ENCODE measurements around the gene MED8.
A peak's percentile ranks its signal among the peaks of the same experiment; 100 is the strongest.
"Not testable (repeated sequence)": the region's sequence is repeated elsewhere in the genome, so short reads cannot be mapped to it uniquely, and the experiment has no call there.

MED8 gene

GRCh38 chr1:43422995-43423671 lies 33.5 kb upstream of the MED8 start:
- DNase-seq (ENCODE audit: low read depth in 1 of 2, low spot score in 1 of 2): no peak

- no peak for DNase-seq (ENCODE audit: low read depth in 1 of 2, low spot score in 1 of 2)
These were observed 32.6 kb upstream of the MED8 start for GRCh38 chr1:43421976-43422750.

GRCh38 chr1:43421396-43421795 lies 31.8 kb upstream of the MED8 start:
- no peak for DNase-seq (ENCODE audit: low read depth in 1 of 2, low spot score in 1 of 2)

- DNase-seq (ENCODE audit: low read depth in 1 of 2, low spot score in 1 of 2): no peak
These were observed 31.3 kb upstream of the MED8 start for GRCh38 chr1:43420874-43421273.

- no peak for DNase-seq (ENCODE audit: low read depth in 1 of 2, low spot score in 1 of 2)
These were observed 30.2 kb upstream of the MED8 start for GRCh38 chr1:43419627-43420425.

GRCh38 chr1:43418858-43419257 lies 29.3 kb upstream of the MED8 start:
- no peak for DNase-seq (ENCODE audit: low read depth in 1 of 2, low spot score in 1 of 2)

- no peak for DNase-seq (ENCODE audit: low read depth in 1 of 2, low spot score in 1 of 2)
These were observed 26.3 kb upstream of the MED8 start for GRCh38 chr1:43415901-43416300.

- DNase-seq (ENCODE audit: low read depth in 1 of 2, low spot score in 1 of 2): peak; percentile 31 to 45
These were observed 25.1 kb upstream of the MED8 start for GRCh38 chr1:43414634-43415223.

GRCh38 chr1:43413426-43413825 lies 23.8 kb upstream of the MED8 start:
- DNase-seq (ENCODE audit: low read depth in 1 of 2, low spot score in 1 of 2): not testable (repeated sequence)

- DNase-seq (ENCODE audit: low read depth in 1 of 2, low spot score in 1 of 2): no peak
These were observed 21.0 kb upstream of the MED8 start for GRCh38 chr1:43410571-43410970.

GRCh38 chr1:43405876-43406234 lies 16.3 kb upstream of the MED8 start:
- DNase-seq (ENCODE audit: low read depth in 1 of 2, low spot score in 1 of 2): no peak

- no peak for DNase-seq (ENCODE audit: low read depth in 1 of 2, low spot score in 1 of 2)
These were observed 15.7 kb upstream of the MED8 start for GRCh38 chr1:43405219-43405875.

- no peak for DNase-seq (ENCODE audit: low read depth in 1 of 2, low spot score in 1 of 2)
These were observed 14.8 kb upstream of the MED8 start for GRCh38 chr1:43404353-43404752.

- DNase-seq (ENCODE audit: low read depth in 1 of 2, low spot score in 1 of 2): no peak
These were observed 12.7 kb upstream of the MED8 start for GRCh38 chr1:43402089-43402865.

GRCh38 chr1:43400441-43400840 lies 10.8 kb upstream of the MED8 start:
- DNase-seq (ENCODE audit: low read depth in 1 of 2, low spot score in 1 of 2): not testable (repeated sequence)

GRCh38 chr1:43398227-43398626 lies 8.6 kb upstream of the MED8 start:
- DNase-seq (ENCODE audit: low read depth in 1 of 2, low spot score in 1 of 2): no peak

- no peak for DNase-seq (ENCODE audit: low read depth in 1 of 2, low spot score in 1 of 2)
These were observed 6.5 kb upstream of the MED8 start for GRCh38 chr1:43396059-43396458.

- DNase-seq (ENCODE audit: low read depth in 1 of 2, low spot score in 1 of 2): no peak
These were observed 5.9 kb upstream of the MED8 start for GRCh38 chr1:43395523-43395922.

GRCh38 chr1:43392702-43393101 lies 3.1 kb upstream of the MED8 start:
- no peak for DNase-seq (ENCODE audit: low read depth in 1 of 2, low spot score in 1 of 2)

GRCh38 chr1:43388613-43389012 lies 987 bp downstream of the MED8 start:
- no peak for DNase-seq (ENCODE audit: low read depth in 1 of 2, low spot score in 1 of 2)
